Peyer's patch (tissue), 4 donors: Measurements from ENCODE around the gene C2CD4D.

Source experiments
- CTCF ChIP-seq, 6 experiments: fragments of 450-650 bp in 4 of 6; fragments of 200-600 bp in 2 of 6; sonication (generic) in 1 of 6; IDR thresholded peaks; one replicate each; pipeline ENCODE4 v1.5.1; 2017 to 2019; ENCODE audit warnings: antibody characterized with exemption in 6 of 6, mild to moderate bottlenecking in 3 of 6, moderate library complexity in 1 of 6
- POLR2A ChIP-seq, 2 donors: fragments of 450-650 bp; IDR thresholded peaks; one replicate each; pipeline ENCODE4 v1.5.1; 2017; ENCODE audit warnings: antibody characterized with exemption in 2 of 2, mild to moderate bottlenecking in 2 of 2, moderate library complexity in 2 of 2

- TF ChIP-seq POLR2A (IDR thresholded peaks at IDR 0.05) (no peak), CTCF (IDR thresholded peaks at IDR 0.05) (no peak)
Measured at GRCh38 chr1:151807131-151807530, 32.5 kb downstream of the C2CD4D start.
